A549 (cell line): ENCODE results near the gene WIZ.

Source experiments
- CHD4 ChIP-seq: fragments of 200-600 bp; sonication (generic); IDR thresholded peaks from 2 replicates; pipeline ENCODE4 v1.6.1; 2016; ENCODE audit warnings: antibody characterized with exemption, mild to moderate bottlenecking, borderline replicate concordance
- CTCF ChIP-seq: fragments of >200 bp; sonication (Bioruptor Twin); formaldehyde crosslinking; IDR thresholded peaks from 3 replicates; pipeline ENCODE4 v1.5.1; 2016
- EP300 ChIP-seq, 2 experiments: fragments of >200 bp; sonication (Bioruptor Twin); formaldehyde crosslinking; IDR thresholded peaks; 2 replicates in 1 of 2; 3 replicates in 1 of 2; pipeline ENCODE4 v1.6.1; 2016 to 2017
- ESRRA ChIP-seq: fragments of 150-350 bp; IDR thresholded peaks from 2 replicates; pipeline ENCODE4 v1.6.1; 2014; ENCODE audit warnings: mild to moderate bottlenecking, low read length, borderline replicate concordance
- JUN ChIP-seq, 2 experiments: fragments of >200 bp; sonication (Bioruptor Twin); formaldehyde crosslinking; IDR thresholded peaks; 2 replicates in 1 of 2; 3 replicates in 1 of 2; pipeline ENCODE4 v1.6.1; 2016 to 2017
- JUNB ChIP-seq: fragments of >200 bp; sonication (Bioruptor Twin); formaldehyde crosslinking; IDR thresholded peaks from 2 replicates; pipeline ENCODE4 v1.6.1; 2016
- MYC ChIP-seq: IDR thresholded peaks from 2 replicates; pipeline ENCODE4 v1.6.1; 2012; ENCODE audit warnings: mild to moderate bottlenecking, inconsistent platforms, low read length, improper control_type of control experiment, borderline replicate concordance
- NR3C1 ChIP-seq: fragments of >200 bp; sonication (Bioruptor Twin); formaldehyde crosslinking; IDR thresholded peaks from 3 replicates; pipeline ENCODE4 v1.6.1; 2017
- POLR2A ChIP-seq: IDR thresholded peaks from 2 replicates; pipeline ENCODE4 v1.6.1; 2012; ENCODE audit warnings: mild to moderate bottlenecking, low read length
- RCOR1 ChIP-seq: fragments of 150-350 bp; IDR thresholded peaks from 2 replicates; pipeline ENCODE4 v1.6.1; 2014; ENCODE audit warnings: antibody characterized with exemption, low read length, low read depth
- SMC3 ChIP-seq: fragments of >200 bp; sonication (Bioruptor Twin); formaldehyde crosslinking; IDR thresholded peaks from 3 replicates; pipeline ENCODE4 v1.6.1; 2018; ENCODE audit warnings: inconsistent platforms
- ZC3H11A ChIP-seq: fragments of 450-650 bp; IDR thresholded peaks from 2 replicates; pipeline ENCODE4 v1.6.1; 2014; ENCODE audit warnings: antibody characterized with exemption, mild to moderate bottlenecking
- ZFP36 ChIP-seq: fragments of 450-650 bp; IDR thresholded peaks from 2 replicates; pipeline ENCODE4 v1.6.1; 2014; ENCODE audit warnings: borderline replicate concordance; ENCODE audit not compliant: partially characterized antibody

DNA sequence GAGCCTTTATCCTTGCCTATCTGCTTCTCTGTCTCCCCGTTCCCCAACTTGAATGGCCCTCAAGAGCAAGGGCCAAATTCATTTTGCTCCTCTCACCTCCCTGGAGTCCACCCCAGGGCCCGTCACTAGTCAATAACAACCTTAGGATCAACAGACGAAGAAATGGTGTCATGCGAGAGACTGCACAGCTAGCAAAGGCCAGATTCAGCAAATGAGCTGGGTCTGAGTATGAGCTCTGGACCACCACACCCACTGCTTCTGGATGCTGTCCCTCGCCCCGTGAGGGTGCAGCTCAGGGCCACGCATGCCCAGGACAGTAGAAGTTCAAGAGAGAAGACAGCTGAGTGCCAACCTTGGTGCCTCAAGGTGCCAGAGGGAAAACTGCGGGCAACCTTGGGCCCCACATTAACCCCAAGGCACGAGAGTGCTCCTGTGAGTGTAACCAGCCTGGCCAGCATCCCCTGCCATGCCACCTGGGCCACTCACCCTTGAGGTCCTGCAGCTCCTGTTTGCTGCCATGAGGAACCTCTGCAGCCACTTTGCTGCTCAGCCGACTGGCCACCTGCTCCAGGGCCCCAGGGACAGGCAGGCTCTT, 19.1 kb downstream of the WIZ start:
- TF ChIP-seq JUNB (no peak), EP300 (IDR thresholded peaks at IDR 0.05) (no peak), CTCF (no peak), NR3C1 (no peak), CHD4 (no peak), POLR2A (no peak), MYC (no peak), ZFP36 (no peak), RCOR1 (no peak), SMC3 (no peak), JUN (IDR thresholded peaks at IDR 0.05) (no peak), ESRRA (no peak), ZC3H11A (no peak)
